IMR-90 (cell line): ENCODE data around the gene ASPN. TPM values are rescaled to one million over a fixed set of nuclear protein-coding genes. Genes with fewer than 3 reads are reported as not detected.

Experiments
- ATAC-seq: fragments of 200-7000 bp; cut with Tn5 transposase; 2 replicates; pipeline ENCODE4 v1.9.1; 2020; ENCODE audit warnings: low read depth, mild to moderate bottlenecking, moderate library complexity
- BruUV-seq: library from RNA; stranded (reverse); fragments of 400-500 nt; replicated peaks from 2 replicates; lab custom pipeline; 2021; lab: Mats Ljungman, UMichigan
- CTCF ChIA-PET: fragments of 300-600 bp; formaldehyde crosslinking; extraction: SDS; loops from one replicate; lab custom pipeline; 2021; ENCODE audit warnings: antibody characterized with exemption; lab: Yijun Ruan, JAX
- POLR2A ChIA-PET: fragments of 300-600 bp; sonication (Branson Sonifier 250); formaldehyde crosslinking; loops from one replicate; lab custom pipeline; 2022; ENCODE audit warnings: antibody characterized with exemption; ENCODE audit not compliant: unreplicated experiment; lab: Charles Lee
- DNase-seq: peaks from one replicate; pipeline ENCODE4 v3.0.0; 2013
- H2AFZ ChIP-seq: replicated peaks from 2 replicates; pipeline ENCODE3; 2013; ENCODE audit warnings: low read length, mild to moderate bottlenecking; ENCODE audit not compliant: poor library complexity
- H2AK5ac ChIP-seq: 2 replicates; pipeline ENCODE4 v1.6.1; 2013; ENCODE audit warnings: low read depth, low read length, inconsistent platforms
- H2AK9ac ChIP-seq: replicated peaks from 2 replicates; pipeline ENCODE3; 2013; ENCODE audit warnings: mild to moderate bottlenecking, low read depth, low read length, moderate library complexity; ENCODE audit not compliant: poor library complexity
- H2BK120ac ChIP-seq: 2 replicates; pipeline ENCODE4 v1.6.1; 2013; ENCODE audit warnings: low read depth, low read length, inconsistent platforms
- H2BK15ac ChIP-seq: 3 replicates; pipeline ENCODE4 v1.6.1; 2013; ENCODE audit warnings: low read depth, low read length, inconsistent platforms
- H2BK20ac ChIP-seq: 2 replicates; pipeline ENCODE4 v1.6.1; 2013; ENCODE audit warnings: low read depth, mild to moderate bottlenecking, inconsistent platforms, low read length, moderate library complexity
- H2BK5ac ChIP-seq: 2 replicates; pipeline ENCODE4 v1.6.1; 2013; ENCODE audit warnings: mild to moderate bottlenecking, low read depth, low read length, inconsistent platforms; ENCODE audit not compliant: poor library complexity, severe bottlenecking
- H3K14ac ChIP-seq: replicated peaks from 2 replicates; pipeline ENCODE4 v1.6.1; 2013; ENCODE audit warnings: low read depth, low read length, inconsistent platforms
- H3K18ac ChIP-seq: 2 replicates; pipeline ENCODE4 v1.6.1; 2013; ENCODE audit warnings: low read depth, low read length, control low read depth
- H3K23ac ChIP-seq: 2 replicates; pipeline ENCODE4 v1.6.1; 2013; ENCODE audit warnings: low read depth, low read length, inconsistent platforms
- H3K27ac ChIP-seq: 2 replicates; pipeline ENCODE4 v1.5.1; 2013; ENCODE audit warnings: mild to moderate bottlenecking, control low read depth, low read length; ENCODE audit not compliant: insufficient read depth
- H3K27me3 ChIP-seq: 2 replicates; pipeline ENCODE4 v1.6.1; 2013; ENCODE audit warnings: low read length; ENCODE audit not compliant: control insufficient read depth, insufficient read depth
- H3K36me3 ChIP-seq: 2 replicates; pipeline ENCODE4 v1.6.1; 2013; ENCODE audit warnings: low read length, mixed read lengths; ENCODE audit not compliant: control insufficient read depth, insufficient read depth
- H3K4ac ChIP-seq: 2 replicates; pipeline ENCODE4 v1.6.1; 2013; ENCODE audit warnings: low read depth, low read length, inconsistent platforms
- H3K4me1 ChIP-seq: 2 replicates; pipeline ENCODE4 v1.6.1; 2013; ENCODE audit warnings: low read length, mixed read lengths; ENCODE audit not compliant: control insufficient read depth, insufficient read depth
- H3K4me2 ChIP-seq: 2 replicates; pipeline ENCODE4 v1.6.1; 2013; ENCODE audit warnings: low read depth, mild to moderate bottlenecking, control low read depth, low read length, moderate library complexity
- H3K4me3 ChIP-seq: 2 replicates; pipeline ENCODE4 v1.5.1; 2013; ENCODE audit warnings: low read depth, mild to moderate bottlenecking, control low read depth, low read length, moderate library complexity; ENCODE audit not compliant: insufficient read depth
- H3K56ac ChIP-seq: 2 replicates; pipeline ENCODE4 v1.6.1; 2013; ENCODE audit warnings: low read length, inconsistent platforms; ENCODE audit not compliant: insufficient read depth; ENCODE audit errors: extremely low read depth
- H3K79me1 ChIP-seq, 2 experiments: 2 replicates each; pipeline ENCODE4 v1.6.1; 2013; ENCODE audit warnings: low read length in 2 of 2, inconsistent platforms in 1 of 2, low read depth in 1 of 2
- H3K9ac ChIP-seq: 2 replicates; pipeline ENCODE4 v1.6.1; 2013; ENCODE audit warnings: low read depth, low read length, control low read depth
- H3K9me1 ChIP-seq: 2 replicates; pipeline ENCODE4 v1.6.1; 2013; ENCODE audit warnings: low read length, inconsistent platforms; ENCODE audit not compliant: insufficient read depth
- H3K9me3 ChIP-seq: 2 replicates; pipeline ENCODE4 v1.6.1; 2013; ENCODE audit warnings: low read length; ENCODE audit not compliant: control insufficient read depth, insufficient read depth
- H4K20me1 ChIP-seq: 2 replicates; pipeline ENCODE4 v1.6.1; 2013; ENCODE audit warnings: low read length, inconsistent platforms; ENCODE audit not compliant: insufficient read depth
- H4K5ac ChIP-seq: 2 replicates; pipeline ENCODE4 v1.6.1; 2013; ENCODE audit warnings: mild to moderate bottlenecking, low read depth, low read length, control low read depth
- H4K8ac ChIP-seq, 2 experiments: 2 replicates each; pipeline ENCODE4 v1.6.1; 2013; ENCODE audit warnings: low read depth in 2 of 2, low read length in 2 of 2, control low read depth in 1 of 2, inconsistent platforms in 1 of 2
- H4K91ac ChIP-seq: 2 replicates; pipeline ENCODE4 v1.6.1; 2013; ENCODE audit warnings: low read depth, low read length, inconsistent platforms; ENCODE audit not compliant: insufficient read depth
- FOS ChIP-seq: fragments of 150-350 bp; IDR thresholded peaks from 2 replicates; pipeline ENCODE4 v1.6.1; 2016; ENCODE audit warnings: low read depth, low read length
- MAFK ChIP-seq: IDR thresholded peaks from 2 replicates; pipeline ENCODE4 v1.6.1; 2012; ENCODE audit warnings: low read depth, low read length, improper control_type of control experiment
- MXI1 ChIP-seq: IDR thresholded peaks from 2 replicates; pipeline ENCODE4 v1.6.1; 2012; ENCODE audit warnings: low read depth, mild to moderate bottlenecking, low read length, moderate library complexity, borderline replicate concordance
- NFE2L2 ChIP-seq: fragments of 150-350 bp; IDR thresholded peaks from 2 replicates; pipeline ENCODE4 v1.6.1; 2016; ENCODE audit warnings: low read depth, mild to moderate bottlenecking, low read length
- RAD21 ChIP-seq: IDR thresholded peaks from 2 replicates; pipeline ENCODE4 v1.6.1; 2012; ENCODE audit warnings: low read length, improper control_type of control experiment
- SMC3 ChIP-seq: fragments of 150-350 bp; IDR thresholded peaks from 2 replicates; pipeline ENCODE4 v1.6.1; 2016; ENCODE audit warnings: low read depth, mild to moderate bottlenecking, antibody characterized with exemption, low read length, moderate library complexity
- WGBS, 2 experiments: methylation state at CpG; one replicate each; pipeline versions ENCODE4 v1.1.5 to v1.1.7; 2013; ENCODE audit warnings: missing lambda C conversion rate in 2 of 2; ENCODE audit not compliant: insufficient read length in 1 of 2; ENCODE audit errors: extremely low coverage in 2 of 2; 5-methylcytosine and 5-hydroxymethylcytosine counted together
- dilution Hi-C: fragments of 300-500 bp; cut with HindIII; formaldehyde crosslinking; loops from one replicate; pipeline ENCODE4 v1.14.3; 2018; ENCODE audit warnings: low sequenced_read_pairs; ENCODE audit not compliant: unreplicated experiment
- in situ Hi-C: fragments of 300-500 bp; cut with MboI; formaldehyde crosslinking; loops from 3 replicates; pipeline ENCODE4 v1.14.3; 2019; ENCODE audit warnings: low sequenced_read_pairs, inconsistent platforms, mixed read lengths
- intact Hi-C: fragments of 100-400 bp; cut with micrococcal nuclease; formaldehyde crosslinking; loops from 2 replicates; pipeline ENCODE4 v1.10.0; 2022
- polyA plus RNA-seq, 3 experiments: library from polyadenylated mRNA; depleted of rRNA; stranded (reverse); fragments of >200 nt; gene quantifications; 2 replicates each; pipeline ENCODE4 v1.2.3, GENCODE V29; 2012; ENCODE audit warnings: low replicate concordance in 1 of 3
- total RNA-seq: library from RNA; depleted of rRNA; stranded (reverse); fragments of >200 nt; gene quantifications from 2 replicates; pipeline ENCODE4 v1.2.3, GENCODE V29; 2012

Gene ASPN
- total and polyA plus RNA-seq, 2 of the 4 experiments (the other 2 are of a cell fraction), result under 0.01 to 0.09 TPM

GRCh38 chr9:92507496-92507895 is 25.2 kb upstream of the ASPN start:
- H4K5ac ChIP-seq, result peak overlapping the region; percentile 39
- peak overlapping the region; percentile 99 for H2BK120ac ChIP-seq
- H2BK20ac ChIP-seq, result peak overlapping the region; percentile 98
- H3K36me3 ChIP-seq, result no peaks in the 10 kb centered on the region
- peak overlapping the region; percentile 80 for H2AFZ ChIP-seq
- peak overlapping the region; percentile 80 for H2AK9ac ChIP-seq
- H3K4me1 ChIP-seq, result peaks cover 24% of the 10 kb centered on the region
- H3K18ac ChIP-seq, result peak overlapping the region; percentile 84
- dilution Hi-C loops, result no loop called here
- no peaks in the 10 kb centered on the region for H3K27me3 ChIP-seq
- peak overlapping the region; percentile 57 for H2AK5ac ChIP-seq
- H4K91ac ChIP-seq, result peak overlapping the region; percentile 99
- no peak overlapping the region for H3K4me3 ChIP-seq
- DNase-seq (no peak), ATAC-seq (no peak)
- H3K23ac ChIP-seq, result peak overlapping the region; percentile 49; the same call in 1 of the 2 replicates
- no TSS peak for BruUV-seq
- in situ Hi-C loops, result no loop called here
- H4K20me1 ChIP-seq, result no peaks in the 10 kb centered on the region
- intact Hi-C loops, result no loop called here
- no peak overlapping the region for H3K56ac ChIP-seq
- TF ChIP-seq MAFK (no peak), RAD21 (no peak), SMC3 (no peak), FOS (no peak), MXI1 (no peak), NFE2L2 (no peak)
- 64% methylated on average over 1 of the region's 4 CpGs; no CpG with 5 or more reads in 1 of the 2 experiments for WGBS, 2 experiments
- H3K79me1 ChIP-seq, result peaks cover 0 to 18% of the 10 kb centered on the region in 2 experiments; a peak in 2 of 4 replicates
- ChIA-PET POLR2A (no interaction called here), CTCF (no interaction called here)
- peak overlapping the region; percentile 93; the same call in 2 of the 3 replicates for H2BK15ac ChIP-seq
- peak overlapping the region; percentile 10; the same call in 1 of the 2 replicates for H3K27ac ChIP-seq
- H3K4ac ChIP-seq, result peak overlapping the region; percentile 98
- H3K9me1 ChIP-seq, result peaks cover 22% of the 10 kb centered on the region
- peak overlapping the region; percentile 48 for H2BK5ac ChIP-seq
- no peak overlapping the region for H3K4me2 ChIP-seq
- H3K14ac ChIP-seq, result peak overlapping the region; percentile 65
- H3K9me3 ChIP-seq, result no peaks in the 10 kb centered on the region
- H4K8ac ChIP-seq, result peak overlapping the region; percentile 77 to 85; a peak in 3 of 4 replicates
- no peak overlapping the region for H3K9ac ChIP-seq
